Progenitor cell of endocrine pancreas (in vitro differentiated cells): Measurements from ENCODE around the gene CDK11B. TPM values are rescaled to one million over a fixed set of nuclear protein-coding genes. Genes with fewer than 3 reads are reported as not detected.

Experiments used
- DNase-seq: peaks from one replicate; pipeline ENCODE4 v3.0.0; 2021; ENCODE audit warnings: low spot score; ENCODE audit not compliant: unreplicated experiment
- H3K27ac Mint-ChIP-seq: 2 replicates; pipeline ENCODE4 v1.8.0; 2021; ENCODE audit warnings: mild to moderate bottlenecking, moderate library complexity, mixed read lengths
- H3K27me3 Mint-ChIP-seq: 2 replicates; pipeline ENCODE4 v1.8.0; 2021; ENCODE audit warnings: mixed read lengths
- H3K36me3 Mint-ChIP-seq: 2 replicates; pipeline ENCODE4 v1.8.0; 2022; ENCODE audit warnings: mixed read lengths; ENCODE audit not compliant: insufficient read depth
- H3K4me1 Mint-ChIP-seq: 2 replicates; pipeline ENCODE4 v1.8.0; 2021; ENCODE audit warnings: low read depth, mixed read lengths
- H3K4me3 Mint-ChIP-seq: 2 replicates; pipeline ENCODE4 v1.8.0; 2021; ENCODE audit warnings: low read depth, mild to moderate bottlenecking, moderate library complexity, mixed read lengths
- H3K9me3 Mint-ChIP-seq: 2 replicates; pipeline ENCODE4 v1.8.0; 2021; ENCODE audit warnings: low read depth, mixed read lengths
- total RNA-seq: library from RNA; stranded (reverse); gene quantifications from 2 replicates; pipeline ENCODE4 v1.2.1, GENCODE V29; 2021
- TF ChIP-seq, protein P1 (sequence below): fragments of 200-600 bp; sonication (generic); IDR thresholded peaks from one replicate; pipeline ENCODE4 v1.5.0; 2021; ENCODE audit warnings: antibody characterized with exemption, mild to moderate bottlenecking; ENCODE audit not compliant: unreplicated experiment

The CDK11B gene
- total RNA-seq, 1 donor from 2014 or later = 28.7 TPM

DNA sequence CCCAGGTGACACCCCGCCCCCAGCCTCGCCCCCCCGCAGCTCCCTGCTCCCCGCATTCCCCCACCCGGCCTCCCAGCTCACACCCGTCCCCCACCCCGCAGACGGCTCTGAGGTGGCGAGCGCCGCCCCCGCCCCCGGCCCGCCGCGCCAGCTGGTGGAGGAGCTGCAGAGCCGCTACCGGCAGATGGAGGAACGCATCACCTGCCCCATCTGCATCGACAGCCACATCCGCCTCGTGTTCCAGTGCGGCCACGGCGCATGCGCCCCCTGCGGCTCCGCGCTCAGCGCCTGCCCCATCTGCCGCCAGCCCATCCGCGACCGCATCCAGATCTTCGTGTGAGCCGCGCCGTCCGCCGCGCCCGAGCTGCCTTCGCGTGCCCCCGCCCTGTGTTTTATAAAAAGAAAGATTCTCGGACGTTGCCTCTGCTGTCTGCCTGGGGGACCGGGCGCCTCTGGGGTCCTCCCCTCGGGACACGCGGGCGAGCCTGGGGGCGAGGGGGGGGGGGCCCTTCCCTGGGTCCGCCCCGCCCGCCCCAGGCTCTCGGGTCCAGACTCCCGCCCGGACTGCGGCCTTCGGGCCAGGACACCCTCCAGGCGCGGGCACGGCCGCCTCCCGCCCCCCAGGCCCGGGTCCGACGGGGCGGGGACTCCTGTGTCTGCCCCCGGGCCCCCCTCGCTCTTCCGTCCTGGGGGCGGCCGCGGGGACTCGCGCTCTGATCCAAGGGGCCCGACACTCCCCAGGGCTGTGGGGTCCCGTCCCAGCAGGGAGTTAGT lies 28.4 kb downstream of the CDK11B start:
- Mint-ChIP-seq H3K9me3 (no peaks in the 10 kb centered on the region), H3K27me3 (peaks cover 3% of the 10 kb centered on the region), H3K4me3 (no peak overlapping the region), H3K27ac (no peak overlapping the region), H3K4me1 (no peaks in the 10 kb centered on the region), H3K36me3 (no peaks in the 10 kb centered on the region)
- DNase-seq = no peak
- TF ChIP-seq, protein P1, sequence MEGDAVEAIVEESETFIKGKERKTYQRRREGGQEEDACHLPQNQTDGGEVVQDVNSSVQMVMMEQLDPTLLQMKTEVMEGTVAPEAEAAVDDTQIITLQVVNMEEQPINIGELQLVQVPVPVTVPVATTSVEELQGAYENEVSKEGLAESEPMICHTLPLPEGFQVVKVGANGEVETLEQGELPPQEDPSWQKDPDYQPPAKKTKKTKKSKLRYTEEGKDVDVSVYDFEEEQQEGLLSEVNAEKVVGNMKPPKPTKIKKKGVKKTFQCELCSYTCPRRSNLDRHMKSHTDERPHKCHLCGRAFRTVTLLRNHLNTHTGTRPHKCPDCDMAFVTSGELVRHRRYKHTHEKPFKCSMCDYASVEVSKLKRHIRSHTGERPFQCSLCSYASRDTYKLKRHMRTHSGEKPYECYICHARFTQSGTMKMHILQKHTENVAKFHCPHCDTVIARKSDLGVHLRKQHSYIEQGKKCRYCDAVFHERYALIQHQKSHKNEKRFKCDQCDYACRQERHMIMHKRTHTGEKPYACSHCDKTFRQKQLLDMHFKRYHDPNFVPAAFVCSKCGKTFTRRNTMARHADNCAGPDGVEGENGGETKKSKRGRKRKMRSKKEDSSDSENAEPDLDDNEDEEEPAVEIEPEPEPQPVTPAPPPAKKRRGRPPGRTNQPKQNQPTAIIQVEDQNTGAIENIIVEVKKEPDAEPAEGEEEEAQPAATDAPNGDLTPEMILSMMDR = no peak

DNA sequence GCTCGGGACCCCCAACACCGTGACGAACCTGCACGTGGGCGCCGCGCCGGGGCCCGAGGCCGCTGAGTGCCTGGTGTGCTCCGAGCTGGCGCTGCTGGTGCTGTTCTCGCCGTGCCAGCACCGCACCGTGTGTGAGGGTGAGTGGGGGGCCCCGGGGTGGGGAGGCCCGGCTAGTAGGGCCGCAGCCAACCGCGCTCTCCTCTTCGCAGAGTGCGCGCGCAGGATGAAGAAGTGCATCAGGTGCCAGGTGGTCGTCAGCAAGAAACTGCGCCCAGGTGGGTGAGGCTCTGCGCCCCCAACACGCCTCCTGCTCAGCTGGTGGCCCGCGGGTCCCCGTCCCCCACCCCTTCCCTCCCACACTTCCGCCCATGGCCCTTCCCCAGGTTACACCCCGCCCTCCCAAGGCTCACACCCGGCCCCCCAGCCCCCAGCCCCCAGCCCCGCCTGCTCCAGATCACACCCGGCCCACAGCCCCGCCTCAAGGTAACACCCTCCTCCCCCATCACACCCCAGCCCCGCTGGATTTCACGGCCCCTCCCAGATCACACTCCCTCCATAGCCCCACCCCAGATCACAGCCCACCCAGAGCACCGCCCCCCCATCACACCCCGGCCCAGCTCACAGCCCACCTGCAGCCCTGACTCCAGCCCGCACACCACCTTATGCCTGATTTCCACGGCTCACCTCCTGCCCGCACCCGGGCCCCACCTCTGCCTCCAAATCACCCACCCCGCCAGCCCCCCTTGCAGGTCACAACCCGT lies 29.2 kb downstream of the CDK11B start:
- DNase-seq = no peak

DNA sequence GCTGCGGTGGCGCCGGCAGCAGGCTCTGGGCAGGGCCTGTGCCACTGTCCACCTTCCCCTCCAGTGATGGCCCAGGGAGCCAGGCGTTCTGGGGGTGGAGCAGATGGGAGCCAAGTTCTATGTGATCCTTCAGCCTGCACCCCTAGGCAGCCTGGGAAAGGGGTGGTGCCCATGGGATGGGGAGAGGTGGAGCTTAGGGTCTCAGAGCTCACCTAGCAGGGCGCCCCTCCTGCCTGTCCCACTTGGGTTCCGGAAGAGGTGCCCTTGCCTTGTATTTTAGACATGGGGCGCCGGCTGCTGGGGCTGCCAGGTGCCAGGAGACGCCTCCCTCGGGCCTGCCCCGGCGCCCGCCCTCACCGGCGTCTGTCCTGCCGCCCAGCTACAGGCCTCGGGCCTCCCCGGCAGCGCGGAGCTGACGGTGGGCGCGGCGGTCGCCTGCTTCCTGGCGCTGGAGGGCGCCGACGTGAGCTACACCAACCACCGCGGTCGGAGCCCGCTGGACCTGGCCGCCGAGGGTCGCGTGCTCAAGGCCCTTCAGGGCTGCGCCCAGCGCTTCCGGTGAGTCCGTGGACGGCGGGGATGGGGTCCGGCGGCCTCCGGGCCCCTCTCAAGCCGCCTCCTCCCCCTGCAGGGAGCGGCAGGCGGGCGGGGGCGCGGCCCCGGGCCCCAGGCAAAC lies 29.9 kb downstream of the CDK11B start:
- no peaks in the 10 kb centered on the region for H3K4me1 Mint-ChIP-seq
- no peak overlapping the region for H3K27ac Mint-ChIP-seq
- no peaks in the 10 kb centered on the region for H3K36me3 Mint-ChIP-seq
- H3K27me3 Mint-ChIP-seq = peaks cover 3% of the 10 kb centered on the region
- H3K4me3 Mint-ChIP-seq = no peak overlapping the region
- DNase-seq = no peak
- TF ChIP-seq, protein P1 = no peak
- no peaks in the 10 kb centered on the region for H3K9me3 Mint-ChIP-seq

More for the DNA sequence above, 29.2 kb downstream of the CDK11B start:
- Mint-ChIP-seq H3K27me3 (peaks cover 3% of the 10 kb centered on the region), H3K36me3 (no peaks in the 10 kb centered on the region), H3K4me3 (no peak overlapping the region), H3K4me1 (no peaks in the 10 kb centered on the region), H3K9me3 (no peaks in the 10 kb centered on the region), H3K27ac (no peak overlapping the region)
- TF ChIP-seq, protein P1 = no peak

DNA sequence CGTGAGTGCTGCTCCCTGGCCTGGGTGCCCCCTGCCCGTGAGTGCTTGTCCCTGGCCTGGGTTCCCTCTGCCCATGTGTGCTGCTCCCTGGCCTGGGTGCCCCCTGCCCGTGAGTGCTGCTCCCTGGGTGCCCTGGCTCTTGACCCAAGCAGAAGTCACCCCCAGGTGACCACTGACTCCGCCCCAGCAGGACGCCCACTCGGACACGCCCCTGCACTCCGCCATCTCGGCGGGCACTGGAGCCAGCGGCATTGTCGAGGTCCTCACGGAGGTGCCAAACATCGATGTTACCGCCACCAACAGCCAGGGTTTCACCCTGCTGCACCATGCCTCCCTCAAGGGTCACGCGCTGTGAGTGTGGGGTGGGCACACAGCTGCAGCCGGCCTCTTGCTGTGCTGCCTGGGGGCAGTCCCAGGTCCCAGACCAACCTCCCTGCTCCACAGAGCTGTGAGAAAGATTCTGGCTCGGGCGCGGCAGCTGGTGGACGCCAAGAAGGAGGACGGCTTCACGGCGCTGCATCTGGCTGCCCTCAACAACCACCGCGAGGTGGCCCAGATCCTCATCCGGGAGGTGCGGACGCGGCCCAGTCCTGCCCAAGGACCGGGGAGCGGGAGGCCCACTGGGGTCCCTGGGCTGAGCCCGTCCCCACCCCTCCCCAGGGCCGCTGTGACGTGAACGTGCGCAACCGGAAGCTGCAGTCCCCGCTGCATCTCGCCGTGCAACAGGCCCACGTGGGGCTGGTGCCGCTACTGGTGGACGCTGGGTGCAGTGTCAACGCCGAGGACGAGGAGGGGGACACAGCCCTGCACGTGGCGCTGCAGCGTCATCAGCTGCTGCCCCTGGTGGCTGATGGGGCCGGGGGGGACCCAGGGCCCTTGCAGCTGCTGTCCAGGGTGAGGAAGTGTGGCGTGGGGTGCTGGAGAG lies 30.7 kb downstream of the CDK11B start:
- no peaks in the 10 kb centered on the region for H3K9me3 Mint-ChIP-seq
- DNase-seq = no peak

More for the DNA sequence above, 30.7 kb downstream of the CDK11B start:
- H3K36me3 Mint-ChIP-seq = no peaks in the 10 kb centered on the region
- TF ChIP-seq, protein P1 = no peak
- H3K4me3 Mint-ChIP-seq = no peak overlapping the region
- H3K4me1 Mint-ChIP-seq = no peaks in the 10 kb centered on the region
- H3K27ac Mint-ChIP-seq = no peak overlapping the region
- peaks cover 3% of the 10 kb centered on the region for H3K27me3 Mint-ChIP-seq
